Middle frontal gyrus (tissue), 1 donor: Measurements from ENCODE around the gene PDE8B.
"Not testable (repeated sequence)": the region's sequence is repeated elsewhere in the genome, so short reads cannot be mapped to it uniquely, and the experiment has no call there.

Source experiments
- DNase-seq: peaks from one replicate; pipeline ENCODE4 v3.0.0-alpha.2; 2015; ENCODE audit warnings: low spot score; ENCODE audit errors: extremely low spot score

Gene PDE8B

GRCh38 chr5:77438071-77438470 lies 227.6 kb downstream of the PDE8B start:
- DNase-seq, result no peak

GRCh38 chr5:77443670-77444069 lies 233.2 kb downstream of the PDE8B start:
- no peak for DNase-seq

- no peak for DNase-seq
Measured at GRCh38 chr5:77444356-77444755, 233.9 kb downstream of the PDE8B start.

GRCh38 chr5:77448831-77449230 lies 238.4 kb downstream of the PDE8B start:
- DNase-seq, result no peak

GRCh38 chr5:77449277-77449676 lies 238.8 kb downstream of the PDE8B start:
- DNase-seq, result no peak

- DNase-seq, result no peak
Measured at GRCh38 chr5:77449981-77450380, 239.5 kb downstream of the PDE8B start.

- DNase-seq, result no peak
Measured at GRCh38 chr5:77452351-77452750, 241.9 kb downstream of the PDE8B start.

- no peak for DNase-seq
Measured at GRCh38 chr5:77454123-77454522, 243.6 kb downstream of the PDE8B start.

- DNase-seq, result no peak
Measured at GRCh38 chr5:77461287-77461686, 250.8 kb downstream of the PDE8B start.

GRCh38 chr5:77463905-77464304 lies 253.4 kb downstream of the PDE8B start:
- no peak for DNase-seq

- not testable (repeated sequence) for DNase-seq
Measured at GRCh38 chr5:77468875-77469274, 258.4 kb downstream of the PDE8B start.

- not testable (repeated sequence) for DNase-seq
Measured at GRCh38 chr5:77475041-77475440, 264.6 kb downstream of the PDE8B start.
